Heart left ventricle (tissue), 16 donors: ENCODE measurements around the gene DAO. TPM values are rescaled to one million over a fixed set of nuclear protein-coding genes. Genes with fewer than 3 reads are reported as not detected.
A peak's percentile ranks its signal among the peaks of the same experiment; 100 is the strongest.

ENCODE experiments used
- ATAC-seq, 4 donors: fragments of 200-7000 bp; cut with Tn5 transposase; one replicate each; pipeline ENCODE4 v1.9.1; 2020 to 2022; ENCODE audit warnings: moderate library complexity in 4 of 4, mild to moderate bottlenecking in 3 of 4, moderate number of reproducible peaks in 1 of 4
- DNase-seq, 5 donors: peaks; one replicate each; pipeline ENCODE4 v3.0.0-alpha.2; 2020
- H3K27ac ChIP-seq, 12 donors: fragments of 200-600 bp; sonication (generic) in 4 of 12; one replicate each; pipeline versions ENCODE4 v1.5.0 to v1.8.0; 2016 to 2022; ENCODE audit warnings: mild to moderate bottlenecking in 2 of 12
- H3K27me3 ChIP-seq, 9 donors: fragments of 200-600 bp; sonication (generic) in 2 of 9; one replicate each; pipeline versions ENCODE4 v1.5.1 to v1.8.0; 2016 to 2022; ENCODE audit warnings: mild to moderate bottlenecking in 3 of 9
- H3K36me3 ChIP-seq, 9 donors: fragments of 200-600 bp; sonication (generic) in 2 of 9; one replicate each; pipeline versions ENCODE4 v1.5.0 to v1.8.0; 2018 to 2022; ENCODE audit warnings: mild to moderate bottlenecking in 2 of 9
- H3K4me1 ChIP-seq, 12 donors: fragments of 200-600 bp; sonication (generic) in 4 of 12; one replicate each; pipeline versions ENCODE4 v1.5.0 to v1.8.0; 2016 to 2022; ENCODE audit warnings: mild to moderate bottlenecking in 3 of 12
- H3K4me3 ChIP-seq, 12 donors: fragments of 200-600 bp; sonication (generic) in 4 of 12; one replicate each; pipeline versions ENCODE4 v1.5.0 to v1.8.0; 2017 to 2022; ENCODE audit warnings: mild to moderate bottlenecking in 9 of 12, moderate library complexity in 4 of 12
- H3K9me3 ChIP-seq, 12 donors: fragments of 200-600 bp; sonication (generic) in 4 of 12; one replicate each; pipeline versions ENCODE4 v1.5.0 to v1.8.0; 2016 to 2022; ENCODE audit warnings: mild to moderate bottlenecking in 1 of 12
- POLR2A ChIP-seq, 2 donors: fragments of 450-650 bp; IDR thresholded peaks; one replicate each; pipeline ENCODE4 v1.6.1; 2017; ENCODE audit warnings: antibody characterized with exemption in 2 of 2, mild to moderate bottlenecking in 2 of 2, moderate library complexity in 2 of 2
- WGBS, 4 donors: extraction: QIAGEN DNeasy Blood & Tissue Kit in 2 of 4; methylation state at CpG; one replicate each; pipeline versions ENCODE4 v1.1.5 to v1.1.7; 2013 to 2018; 5-methylcytosine and 5-hydroxymethylcytosine counted together
- intact Hi-C, 10 donors: fragments of 100-400 bp; cut with DNase I; formaldehyde crosslinking; loops; one replicate each; pipeline versions ENCODE4 v1.11.1 to v1.14.2; 2022
- polyA plus RNA-seq, 2 donors: library from polyadenylated mRNA; stranded (reverse); fragments of 200-250 nt; gene quantifications; one replicate each; pipeline ENCODE4 v1.2.3, GENCODE V29; 2013
- total RNA-seq, 9 donors: library from RNA; depleted of rRNA in 2 of 9; stranded (reverse); fragments of >200 nt in 2 of 9; fragmentation: NEBNext Ultra II Directional in 3 of 9; extraction: Animal tissue kit (Norgen Biotek cat#: 25700) in 3 of 9; gene quantifications; one replicate each; pipeline versions ENCODE4 v1.1.0 to v1.2.4, GENCODE V29; 2016 to 2023
- TF ChIP-seq, protein P1 (sequence below), 12 donors: fragments of 200-600 bp; sonication (generic) in 4 of 12; IDR thresholded peaks; one replicate each; pipeline versions ENCODE4 v1.5.0 to v1.8.0; 2018 to 2022; ENCODE audit warnings: antibody characterized with exemption in 12 of 12, mild to moderate bottlenecking in 5 of 12
- donor health status: ischemic (EF 13 %, LVEDD 7.1; RV severe dilation, severe dysfunction).
- donor health status: healthy with polysubstance abuse.
- donor health status: DM: no; HTN: yes; CAD: no.
- donor health status: DM: no; HTN: no; CAD: no.
- donor health status: ischemic (EF 25% LVEDD 6.9; RV normal size, moderate dysfunction).
- donor health status: ischemic (EF 25% LVEDD 5.7; RV mildly dilated, moderate dysfunction).
- donor health status: healthy.
- donor health status: DM: yes; HTN: yes; CAD: no.
- donor health status: ischemic (EF 35%, LVEDD 5.7; RV mildly dilated, moderate dysfunction).
- donor health status: nonischemic (EF 11% LVEDD 7.7; RV severe dilation, severe dysfunction).
- donor health status: DM: yes; HTN: yes; CAD: no.
- donor health status: PGD.
- donor health status: ischemic (EF 29% LVEDD 5.4; RV normal size, mild dysfunction).
- donor health status: nonischemic (EF 23%, LVEDD 6.1; RV moderate dilation, normal function).

DAO gene
- total and polyA plus RNA-seq, 11 donors, result not detected

GRCh38 chr12:108896336-108896735 is 16.4 kb downstream of the DAO start:
- H3K9me3 ChIP-seq, result no peaks in the 10 kb centered on the region
- no peak for TF ChIP-seq POLR2A (IDR thresholded peaks at IDR 0.05)
- TF ChIP-seq, protein P1, sequence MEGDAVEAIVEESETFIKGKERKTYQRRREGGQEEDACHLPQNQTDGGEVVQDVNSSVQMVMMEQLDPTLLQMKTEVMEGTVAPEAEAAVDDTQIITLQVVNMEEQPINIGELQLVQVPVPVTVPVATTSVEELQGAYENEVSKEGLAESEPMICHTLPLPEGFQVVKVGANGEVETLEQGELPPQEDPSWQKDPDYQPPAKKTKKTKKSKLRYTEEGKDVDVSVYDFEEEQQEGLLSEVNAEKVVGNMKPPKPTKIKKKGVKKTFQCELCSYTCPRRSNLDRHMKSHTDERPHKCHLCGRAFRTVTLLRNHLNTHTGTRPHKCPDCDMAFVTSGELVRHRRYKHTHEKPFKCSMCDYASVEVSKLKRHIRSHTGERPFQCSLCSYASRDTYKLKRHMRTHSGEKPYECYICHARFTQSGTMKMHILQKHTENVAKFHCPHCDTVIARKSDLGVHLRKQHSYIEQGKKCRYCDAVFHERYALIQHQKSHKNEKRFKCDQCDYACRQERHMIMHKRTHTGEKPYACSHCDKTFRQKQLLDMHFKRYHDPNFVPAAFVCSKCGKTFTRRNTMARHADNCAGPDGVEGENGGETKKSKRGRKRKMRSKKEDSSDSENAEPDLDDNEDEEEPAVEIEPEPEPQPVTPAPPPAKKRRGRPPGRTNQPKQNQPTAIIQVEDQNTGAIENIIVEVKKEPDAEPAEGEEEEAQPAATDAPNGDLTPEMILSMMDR (IDR thresholded peaks at IDR 0.05), result no peak
- no peak for ATAC-seq
- no peak overlapping the region for H3K4me3 ChIP-seq
- peaks cover 0 to 6% (median 0%) of the 10 kb centered on the region in 9 donors for H3K27me3 ChIP-seq
- H3K4me1 ChIP-seq, result no peaks in the 10 kb centered on the region
- H3K27ac ChIP-seq, result no peak overlapping the region
- no peaks in the 10 kb centered on the region for H3K36me3 ChIP-seq
- intact Hi-C loops, result no loop called here
- 35 to 53% (median 48%) methylated on average over 8 of the region's 8 CpGs for WGBS, 4 donors
- no peak for DNase-seq

GRCh38 chr12:108896817-108897216 is 16.9 kb downstream of the DAO start:
- H3K4me1 ChIP-seq, result no peaks in the 10 kb centered on the region
- no peak overlapping the region for H3K27ac ChIP-seq
- no peak overlapping the region for H3K4me3 ChIP-seq
- 70 to 88% (median 86%) methylated on average over 4 of the region's 4 CpGs for WGBS, 4 donors
- DNase-seq, result no peak
- intact Hi-C loops, result no loop called here
- TF ChIP-seq POLR2A (IDR thresholded peaks at IDR 0.05), result no peak
- TF ChIP-seq, protein P1 (IDR thresholded peaks at IDR 0.05), result no peak
- no peaks in the 10 kb centered on the region for H3K36me3 ChIP-seq
- H3K27me3 ChIP-seq, result peaks cover 0 to 6% (median 0%) of the 10 kb centered on the region in 9 donors
- ATAC-seq, result no peak
- no peaks in the 10 kb centered on the region for H3K9me3 ChIP-seq

GRCh38 chr12:108899145-108899544 is 19.3 kb downstream of the DAO start:
- H3K9me3 ChIP-seq, result no peaks in the 10 kb centered on the region
- peaks cover 0 to 5% (median 0%) of the 10 kb centered on the region in 12 donors for H3K4me1 ChIP-seq
- no peak for DNase-seq
- TF ChIP-seq POLR2A (IDR thresholded peaks at IDR 0.05), result no peak
- TF ChIP-seq, protein P1 (IDR thresholded peaks at IDR 0.05), result no peak
- intact Hi-C loops, result no loop called here
- no peak overlapping the region for H3K4me3 ChIP-seq
- ATAC-seq, result no peak
- H3K36me3 ChIP-seq, result no peaks in the 10 kb centered on the region
- WGBS, 4 donors, result 77 to 86% (median 81%) methylated on average over 5 of the region's 5 CpGs
- H3K27me3 ChIP-seq, result peaks cover 0 to 6% (median 0%) of the 10 kb centered on the region in 9 donors
- no peak overlapping the region for H3K27ac ChIP-seq

GRCh38 chr12:108905725-108906124 is 25.8 kb downstream of the DAO start:
- no peak overlapping the region for H3K4me3 ChIP-seq
- H3K4me1 ChIP-seq, result peaks cover 0 to 39% (median 0%) of the 10 kb centered on the region in 12 donors
- H3K27me3 ChIP-seq, result no peaks in the 10 kb centered on the region
- no peaks in the 10 kb centered on the region for H3K9me3 ChIP-seq
- DNase-seq, result no peak
- H3K27ac ChIP-seq, result peak overlapping the region in 3 of 12 donors; percentile 14 to 85 (median 50)
- 80 to 89% (median 83%) methylated on average over 5 of the region's 5 CpGs for WGBS, 4 donors
- peak in 1 of 4 donors; percentile 40 for ATAC-seq
- no peaks in the 10 kb centered on the region for H3K36me3 ChIP-seq
- intact Hi-C loops, result no loop called here
- TF ChIP-seq, protein P1 (IDR thresholded peaks at IDR 0.05), result no peak
- no peak for TF ChIP-seq POLR2A (IDR thresholded peaks at IDR 0.05)
